IMR-90 (cell line): ENCODE measurements around the gene CCN6. TPM values are rescaled to one million over a fixed set of nuclear protein-coding genes. Genes with fewer than 3 reads are reported as not detected.

Experiments
- ATAC-seq: fragments of 200-7000 bp; cut with Tn5 transposase; 2 replicates; pipeline ENCODE4 v1.9.1; 2020; ENCODE audit warnings: low read depth, mild to moderate bottlenecking, moderate library complexity
- BruUV-seq: library from RNA; stranded (reverse); fragments of 400-500 nt; replicated peaks from 2 replicates; lab custom pipeline; 2021; lab: Mats Ljungman, UMichigan
- CTCF ChIA-PET: fragments of 300-600 bp; formaldehyde crosslinking; extraction: SDS; loops from one replicate; lab custom pipeline; 2021; ENCODE audit warnings: antibody characterized with exemption; lab: Yijun Ruan, JAX
- POLR2A ChIA-PET: fragments of 300-600 bp; sonication (Branson Sonifier 250); formaldehyde crosslinking; loops from one replicate; lab custom pipeline; 2022; ENCODE audit warnings: antibody characterized with exemption; ENCODE audit not compliant: unreplicated experiment; lab: Charles Lee
- DNase-seq: peaks from one replicate; pipeline ENCODE4 v3.0.0; 2013
- H2AFZ ChIP-seq: replicated peaks from 2 replicates; pipeline ENCODE3; 2013; ENCODE audit warnings: low read length, mild to moderate bottlenecking; ENCODE audit not compliant: poor library complexity
- H2AK5ac ChIP-seq: 2 replicates; pipeline ENCODE4 v1.6.1; 2013; ENCODE audit warnings: low read depth, low read length, inconsistent platforms
- H2AK9ac ChIP-seq: replicated peaks from 2 replicates; pipeline ENCODE3; 2013; ENCODE audit warnings: mild to moderate bottlenecking, low read depth, low read length, moderate library complexity; ENCODE audit not compliant: poor library complexity
- H2BK120ac ChIP-seq: 2 replicates; pipeline ENCODE4 v1.6.1; 2013; ENCODE audit warnings: low read depth, low read length, inconsistent platforms
- H2BK15ac ChIP-seq: 3 replicates; pipeline ENCODE4 v1.6.1; 2013; ENCODE audit warnings: low read depth, low read length, inconsistent platforms
- H2BK20ac ChIP-seq: 2 replicates; pipeline ENCODE4 v1.6.1; 2013; ENCODE audit warnings: low read depth, mild to moderate bottlenecking, inconsistent platforms, low read length, moderate library complexity
- H2BK5ac ChIP-seq: 2 replicates; pipeline ENCODE4 v1.6.1; 2013; ENCODE audit warnings: mild to moderate bottlenecking, low read depth, low read length, inconsistent platforms; ENCODE audit not compliant: poor library complexity, severe bottlenecking
- H3K14ac ChIP-seq: replicated peaks from 2 replicates; pipeline ENCODE4 v1.6.1; 2013; ENCODE audit warnings: low read depth, low read length, inconsistent platforms
- H3K18ac ChIP-seq: 2 replicates; pipeline ENCODE4 v1.6.1; 2013; ENCODE audit warnings: low read depth, low read length, control low read depth
- H3K23ac ChIP-seq: 2 replicates; pipeline ENCODE4 v1.6.1; 2013; ENCODE audit warnings: low read depth, low read length, inconsistent platforms
- H3K27ac ChIP-seq: 2 replicates; pipeline ENCODE4 v1.5.1; 2013; ENCODE audit warnings: mild to moderate bottlenecking, control low read depth, low read length; ENCODE audit not compliant: insufficient read depth
- H3K27me3 ChIP-seq: 2 replicates; pipeline ENCODE4 v1.6.1; 2013; ENCODE audit warnings: low read length; ENCODE audit not compliant: control insufficient read depth, insufficient read depth
- H3K36me3 ChIP-seq: 2 replicates; pipeline ENCODE4 v1.6.1; 2013; ENCODE audit warnings: low read length, mixed read lengths; ENCODE audit not compliant: control insufficient read depth, insufficient read depth
- H3K4ac ChIP-seq: 2 replicates; pipeline ENCODE4 v1.6.1; 2013; ENCODE audit warnings: low read depth, low read length, inconsistent platforms
- H3K4me1 ChIP-seq: 2 replicates; pipeline ENCODE4 v1.6.1; 2013; ENCODE audit warnings: low read length, mixed read lengths; ENCODE audit not compliant: control insufficient read depth, insufficient read depth
- H3K4me2 ChIP-seq: 2 replicates; pipeline ENCODE4 v1.6.1; 2013; ENCODE audit warnings: low read depth, mild to moderate bottlenecking, control low read depth, low read length, moderate library complexity
- H3K4me3 ChIP-seq: 2 replicates; pipeline ENCODE4 v1.5.1; 2013; ENCODE audit warnings: low read depth, mild to moderate bottlenecking, control low read depth, low read length, moderate library complexity; ENCODE audit not compliant: insufficient read depth
- H3K56ac ChIP-seq: 2 replicates; pipeline ENCODE4 v1.6.1; 2013; ENCODE audit warnings: low read length, inconsistent platforms; ENCODE audit not compliant: insufficient read depth; ENCODE audit errors: extremely low read depth
- H3K79me1 ChIP-seq, 2 experiments: 2 replicates each; pipeline ENCODE4 v1.6.1; 2013; ENCODE audit warnings: low read length in 2 of 2, inconsistent platforms in 1 of 2, low read depth in 1 of 2
- H3K9ac ChIP-seq: 2 replicates; pipeline ENCODE4 v1.6.1; 2013; ENCODE audit warnings: low read depth, low read length, control low read depth
- H3K9me1 ChIP-seq: 2 replicates; pipeline ENCODE4 v1.6.1; 2013; ENCODE audit warnings: low read length, inconsistent platforms; ENCODE audit not compliant: insufficient read depth
- H3K9me3 ChIP-seq: 2 replicates; pipeline ENCODE4 v1.6.1; 2013; ENCODE audit warnings: low read length; ENCODE audit not compliant: control insufficient read depth, insufficient read depth
- H4K20me1 ChIP-seq: 2 replicates; pipeline ENCODE4 v1.6.1; 2013; ENCODE audit warnings: low read length, inconsistent platforms; ENCODE audit not compliant: insufficient read depth
- H4K5ac ChIP-seq: 2 replicates; pipeline ENCODE4 v1.6.1; 2013; ENCODE audit warnings: mild to moderate bottlenecking, low read depth, low read length, control low read depth
- H4K8ac ChIP-seq, 2 experiments: 2 replicates each; pipeline ENCODE4 v1.6.1; 2013; ENCODE audit warnings: low read depth in 2 of 2, low read length in 2 of 2, control low read depth in 1 of 2, inconsistent platforms in 1 of 2
- H4K91ac ChIP-seq: 2 replicates; pipeline ENCODE4 v1.6.1; 2013; ENCODE audit warnings: low read depth, low read length, inconsistent platforms; ENCODE audit not compliant: insufficient read depth
- FOS ChIP-seq: fragments of 150-350 bp; IDR thresholded peaks from 2 replicates; pipeline ENCODE4 v1.6.1; 2016; ENCODE audit warnings: low read depth, low read length
- NFE2L2 ChIP-seq: fragments of 150-350 bp; IDR thresholded peaks from 2 replicates; pipeline ENCODE4 v1.6.1; 2016; ENCODE audit warnings: low read depth, mild to moderate bottlenecking, low read length
- RAD21 ChIP-seq: IDR thresholded peaks from 2 replicates; pipeline ENCODE4 v1.6.1; 2012; ENCODE audit warnings: low read length, improper control_type of control experiment
- WGBS, 2 experiments: methylation state at CpG; one replicate each; pipeline versions ENCODE4 v1.1.5 to v1.1.7; 2013; ENCODE audit warnings: missing lambda C conversion rate in 2 of 2; ENCODE audit not compliant: insufficient read length in 1 of 2; ENCODE audit errors: extremely low coverage in 2 of 2; 5-methylcytosine and 5-hydroxymethylcytosine counted together
- dilution Hi-C: fragments of 300-500 bp; cut with HindIII; formaldehyde crosslinking; loops from one replicate; pipeline ENCODE4 v1.14.3; 2018; ENCODE audit warnings: low sequenced_read_pairs; ENCODE audit not compliant: unreplicated experiment
- in situ Hi-C: fragments of 300-500 bp; cut with MboI; formaldehyde crosslinking; loops from 3 replicates; pipeline ENCODE4 v1.14.3; 2019; ENCODE audit warnings: low sequenced_read_pairs, inconsistent platforms, mixed read lengths
- intact Hi-C: fragments of 100-400 bp; cut with micrococcal nuclease; formaldehyde crosslinking; loops from 2 replicates; pipeline ENCODE4 v1.10.0; 2022
- polyA plus RNA-seq, 3 experiments: library from polyadenylated mRNA; depleted of rRNA; stranded (reverse); fragments of >200 nt; gene quantifications; 2 replicates each; pipeline ENCODE4 v1.2.3, GENCODE V29; 2012; ENCODE audit warnings: low replicate concordance in 1 of 3
- total RNA-seq: library from RNA; depleted of rRNA; stranded (reverse); fragments of >200 nt; gene quantifications from 2 replicates; pipeline ENCODE4 v1.2.3, GENCODE V29; 2012

CCN6 gene
- total and polyA plus RNA-seq, 2 of the 4 experiments (the other 2 are of a cell fraction) = not detected

- Histone ChIP-seq H4K91ac (no peak overlapping the region), H2BK120ac (no peak overlapping the region), H3K9me1 (0 out of 2 replicates have a peak, but pooled peaks cover 3% of the 10 kb centered on the region), H3K56ac (no peak overlapping the region), H2AK9ac (no peak overlapping the region), H3K27me3 (no peaks in the 10 kb centered on the region), H2BK20ac (no peak overlapping the region), H2AFZ (no peak overlapping the region), H3K4me3 (no peak overlapping the region), H2BK5ac (no peak overlapping the region), H4K8ac (no peak overlapping the region), H3K79me1 (no peaks in the 10 kb centered on the region), H3K4me2 (no peak overlapping the region), H3K9ac (no peak overlapping the region), H3K27ac (no peak overlapping the region), H2AK5ac (peak overlapping the region; percentile 47; the same call in 1 of the 2 replicates), H4K5ac (no peak overlapping the region), H3K9me3 (no peaks in the 10 kb centered on the region), H3K18ac (no peak overlapping the region), H3K4me1 (peaks cover 7% of the 10 kb centered on the region), H3K36me3 (no peaks in the 10 kb centered on the region), H3K14ac (no peak overlapping the region), H2BK15ac (no peak overlapping the region; the same call in 2 of the 3 replicates), H4K20me1 (no peaks in the 10 kb centered on the region), H3K4ac (no peak overlapping the region), H3K23ac (no peak overlapping the region)
- TF ChIP-seq NFE2L2 (peak; percentile 36; the same call in 1 of the 2 replicates), FOS (no peak), RAD21 (no peak)
- ChIA-PET CTCF (no interaction called here), POLR2A (no interaction called here)
- DNase-seq (peak; percentile 40), ATAC-seq (no peak)
- BruUV-seq = no TSS peak
- dilution Hi-C loops = no loop called here
- in situ Hi-C loops = no loop called here
- intact Hi-C loops = no loop called here
- 100% methylated on average over 2 of the region's 6 CpGs; no CpG with 5 or more reads in 1 of the 2 experiments for WGBS, 2 experiments
Observed at GRCh38 chr6:112016320-112016719, 37.6 kb upstream of the CCN6 start.
